ENCODE results near the gene KLK4. TPM values are rescaled to one million over a fixed set of nuclear protein-coding genes. Genes with fewer than 3 reads are reported as not detected.

Gene KLK4
- total and polyA plus RNA-seq, 9 of the 15 experiments (the other 6 are each of a cell fraction or from before 2014, with no cell fraction given) = not detected

DNA sequence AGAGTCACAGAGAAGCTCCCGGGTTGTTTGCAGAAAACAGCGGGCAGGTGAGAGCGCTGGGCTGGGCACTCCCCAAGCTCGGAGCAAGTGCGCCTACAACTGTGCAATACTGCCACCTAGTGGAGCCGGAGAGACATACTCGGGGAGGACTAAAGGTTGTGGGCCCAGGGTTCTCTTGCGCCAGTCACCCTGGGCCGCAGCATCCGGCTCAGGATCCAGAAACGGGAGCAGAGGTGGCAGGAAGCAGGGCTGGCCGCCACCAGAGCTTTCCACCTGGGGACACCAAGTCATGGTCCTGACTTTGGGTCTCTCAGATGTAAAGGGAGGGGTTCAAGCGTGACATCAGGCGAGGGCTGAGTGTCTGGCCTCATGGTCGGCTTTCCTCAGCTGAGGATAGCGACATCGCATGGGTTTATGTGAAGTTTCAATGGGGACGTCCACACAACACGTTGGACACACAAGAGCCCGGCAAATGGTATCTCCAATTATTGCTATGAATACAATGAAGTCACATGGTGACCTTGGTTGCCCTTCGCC is 11.2 kb upstream of the KLK4 start (continued):
- TF ChIP-seq KDM2B (CRISPR knock-in tag; IDR thresholded peaks at IDR 0.05) (no peak), ZNF354B (CRISPR knock-in tag; IDR thresholded peaks at IDR 0.05) (no peak), CLOCK (CRISPR knock-in tag; IDR thresholded peaks at IDR 0.05; ENCODE audit: borderline replicate concordance) (no peak), RBM34 (IDR thresholded peaks at IDR 0.05; ENCODE audit: borderline replicate concordance, insufficient read depth, low read length) (no peak), NCOA2 (IDR thresholded peaks at IDR 0.05; ENCODE audit: partially characterized antibody in 2 of 2) (no peak), LCOR (CRISPR knock-in tag; IDR thresholded peaks at IDR 0.05) (no peak), DIDO1 (tag; IDR thresholded peaks at IDR 0.05; ENCODE audit: low read depth) (no peak)
- TF ChIP-seq, protein P1, sequence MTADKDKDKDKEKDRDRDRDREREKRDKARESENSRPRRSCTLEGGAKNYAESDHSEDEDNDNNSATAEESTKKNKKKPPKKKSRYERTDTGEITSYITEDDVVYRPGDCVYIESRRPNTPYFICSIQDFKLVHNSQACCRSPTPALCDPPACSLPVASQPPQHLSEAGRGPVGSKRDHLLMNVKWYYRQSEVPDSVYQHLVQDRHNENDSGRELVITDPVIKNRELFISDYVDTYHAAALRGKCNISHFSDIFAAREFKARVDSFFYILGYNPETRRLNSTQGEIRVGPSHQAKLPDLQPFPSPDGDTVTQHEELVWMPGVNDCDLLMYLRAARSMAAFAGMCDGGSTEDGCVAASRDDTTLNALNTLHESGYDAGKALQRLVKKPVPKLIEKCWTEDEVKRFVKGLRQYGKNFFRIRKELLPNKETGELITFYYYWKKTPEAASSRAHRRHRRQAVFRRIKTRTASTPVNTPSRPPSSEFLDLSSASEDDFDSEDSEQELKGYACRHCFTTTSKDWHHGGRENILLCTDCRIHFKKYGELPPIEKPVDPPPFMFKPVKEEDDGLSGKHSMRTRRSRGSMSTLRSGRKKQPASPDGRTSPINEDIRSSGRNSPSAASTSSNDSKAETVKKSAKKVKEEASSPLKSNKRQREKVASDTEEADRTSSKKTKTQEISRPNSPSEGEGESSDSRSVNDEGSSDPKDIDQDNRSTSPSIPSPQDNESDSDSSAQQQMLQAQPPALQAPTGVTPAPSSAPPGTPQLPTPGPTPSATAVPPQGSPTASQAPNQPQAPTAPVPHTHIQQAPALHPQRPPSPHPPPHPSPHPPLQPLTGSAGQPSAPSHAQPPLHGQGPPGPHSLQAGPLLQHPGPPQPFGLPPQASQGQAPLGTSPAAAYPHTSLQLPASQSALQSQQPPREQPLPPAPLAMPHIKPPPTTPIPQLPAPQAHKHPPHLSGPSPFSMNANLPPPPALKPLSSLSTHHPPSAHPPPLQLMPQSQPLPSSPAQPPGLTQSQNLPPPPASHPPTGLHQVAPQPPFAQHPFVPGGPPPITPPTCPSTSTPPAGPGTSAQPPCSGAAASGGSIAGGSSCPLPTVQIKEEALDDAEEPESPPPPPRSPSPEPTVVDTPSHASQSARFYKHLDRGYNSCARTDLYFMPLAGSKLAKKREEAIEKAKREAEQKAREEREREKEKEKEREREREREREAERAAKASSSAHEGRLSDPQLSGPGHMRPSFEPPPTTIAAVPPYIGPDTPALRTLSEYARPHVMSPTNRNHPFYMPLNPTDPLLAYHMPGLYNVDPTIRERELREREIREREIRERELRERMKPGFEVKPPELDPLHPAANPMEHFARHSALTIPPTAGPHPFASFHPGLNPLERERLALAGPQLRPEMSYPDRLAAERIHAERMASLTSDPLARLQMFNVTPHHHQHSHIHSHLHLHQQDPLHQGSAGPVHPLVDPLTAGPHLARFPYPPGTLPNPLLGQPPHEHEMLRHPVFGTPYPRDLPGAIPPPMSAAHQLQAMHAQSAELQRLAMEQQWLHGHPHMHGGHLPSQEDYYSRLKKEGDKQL (CRISPR knock-in tag; IDR thresholded peaks at IDR 0.05; ENCODE audit: borderline replicate concordance) = no peak
- TF ChIP-seq, protein P2, sequence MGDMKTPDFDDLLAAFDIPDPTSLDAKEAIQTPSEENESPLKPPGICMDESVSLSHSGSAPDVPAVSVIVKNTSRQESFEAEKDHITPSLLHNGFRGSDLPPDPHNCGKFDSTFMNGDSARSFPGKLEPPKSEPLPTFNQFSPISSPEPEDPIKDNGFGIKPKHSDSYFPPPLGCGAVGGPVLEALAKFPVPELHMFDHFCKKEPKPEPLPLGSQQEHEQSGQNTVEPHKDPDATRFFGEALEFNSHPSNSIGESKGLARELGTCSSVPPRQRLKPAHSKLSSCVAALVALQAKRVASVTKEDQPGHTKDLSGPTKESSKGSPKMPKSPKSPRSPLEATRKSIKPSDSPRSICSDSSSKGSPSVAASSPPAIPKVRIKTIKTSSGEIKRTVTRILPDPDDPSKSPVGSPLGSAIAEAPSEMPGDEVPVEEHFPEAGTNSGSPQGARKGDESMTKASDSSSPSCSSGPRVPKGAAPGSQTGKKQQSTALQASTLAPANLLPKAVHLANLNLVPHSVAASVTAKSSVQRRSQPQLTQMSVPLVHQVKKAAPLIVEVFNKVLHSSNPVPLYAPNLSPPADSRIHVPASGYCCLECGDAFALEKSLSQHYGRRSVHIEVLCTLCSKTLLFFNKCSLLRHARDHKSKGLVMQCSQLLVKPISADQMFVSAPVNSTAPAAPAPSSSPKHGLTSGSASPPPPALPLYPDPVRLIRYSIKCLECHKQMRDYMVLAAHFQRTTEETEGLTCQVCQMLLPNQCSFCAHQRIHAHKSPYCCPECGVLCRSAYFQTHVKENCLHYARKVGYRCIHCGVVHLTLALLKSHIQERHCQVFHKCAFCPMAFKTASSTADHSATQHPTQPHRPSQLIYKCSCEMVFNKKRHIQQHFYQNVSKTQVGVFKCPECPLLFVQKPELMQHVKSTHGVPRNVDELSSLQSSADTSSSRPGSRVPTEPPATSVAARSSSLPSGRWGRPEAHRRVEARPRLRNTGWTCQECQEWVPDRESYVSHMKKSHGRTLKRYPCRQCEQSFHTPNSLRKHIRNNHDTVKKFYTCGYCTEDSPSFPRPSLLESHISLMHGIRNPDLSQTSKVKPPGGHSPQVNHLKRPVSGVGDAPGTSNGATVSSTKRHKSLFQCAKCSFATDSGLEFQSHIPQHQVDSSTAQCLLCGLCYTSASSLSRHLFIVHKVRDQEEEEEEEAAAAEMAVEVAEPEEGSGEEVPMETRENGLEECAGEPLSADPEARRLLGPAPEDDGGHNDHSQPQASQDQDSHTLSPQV (IDR thresholded peaks at IDR 0.05) = no peak

All from K562 (cell line).